CD14-positive monocyte (primary cell): Measurements from ENCODE around the gene YTHDC2. TPM values are rescaled to one million over a fixed set of nuclear protein-coding genes. Genes with fewer than 3 reads are reported as not detected.

Experiments used
- DNase-seq, 3 donors: peaks; one replicate each; pipeline ENCODE4 v3.0.0-alpha.2; 2011 to 2022
- H2AFZ ChIP-seq: 2 replicates; pipeline ENCODE4 v1.6.0; 2012; ENCODE audit warnings: mild to moderate bottlenecking, low read depth, low read length, inconsistent platforms; ENCODE audit not compliant: insufficient read depth, poor library complexity, severe bottlenecking
- H3K27ac ChIP-seq, 2 donors: 1 replicate in 1 of 2; 2 replicates in 1 of 2; pipeline ENCODE4 v1.5.1; 2012 to 2013; ENCODE audit warnings: low read length in 2 of 2, control low read depth in 1 of 2, inconsistent platforms in 1 of 2, low read depth in 1 of 2, mild to moderate bottlenecking in 1 of 2
- H3K27me3 ChIP-seq, 2 donors: one replicate each; pipeline versions ENCODE4 v1.6.0 to v1.6.1; 2011 to 2013; ENCODE audit warnings: low read length in 2 of 2; ENCODE audit not compliant: control insufficient read depth in 2 of 2, insufficient read depth in 2 of 2
- H3K36me3 ChIP-seq, 2 donors: replicated peaks in 1 of 2; 1 replicate in 1 of 2; 2 replicates in 1 of 2; pipeline versions ENCODE4 v1.5.1 to v1.6.1; 2012 to 2013; ENCODE audit warnings: low read length in 2 of 2, control low read depth in 1 of 2, inconsistent platforms in 1 of 2, mild to moderate bottlenecking in 1 of 2; ENCODE audit not compliant: insufficient read depth in 2 of 2, control insufficient read depth in 1 of 2
- H3K4me1 ChIP-seq, 2 donors: 1 replicate in 1 of 2; 2 replicates in 1 of 2; pipeline versions ENCODE4 v1.5.1 to v1.6.1; 2012 to 2013; ENCODE audit warnings: low read length in 2 of 2, control low read depth in 1 of 2, inconsistent platforms in 1 of 2, mild to moderate bottlenecking in 1 of 2, moderate library complexity in 1 of 2; ENCODE audit not compliant: insufficient read depth in 2 of 2, control insufficient read depth in 1 of 2
- H3K4me2 ChIP-seq: replicated peaks from 2 replicates; pipeline ENCODE3; 2012; ENCODE audit warnings: low read length, moderate library complexity, mild to moderate bottlenecking; ENCODE audit not compliant: poor library complexity, severe bottlenecking; ENCODE audit errors: extremely low read depth
- H3K4me3 ChIP-seq, 3 experiments: fragments of 200-600 bp in 1 of 3; sonication (generic) in 1 of 3; replicated peaks in 1 of 3; 1 replicate in 2 of 3; 2 replicates in 1 of 3; pipeline ENCODE4 v1.5.1; 2011 to 2013; ENCODE audit warnings: low read length in 3 of 3, mild to moderate bottlenecking in 3 of 3, control low read depth in 2 of 3, low read depth in 2 of 3, inconsistent platforms in 1 of 3, moderate library complexity in 1 of 3
- H3K79me2 ChIP-seq: 2 replicates; pipeline ENCODE4 v1.6.0; 2012; ENCODE audit warnings: mild to moderate bottlenecking, control low read depth, inconsistent platforms, low read length, moderate library complexity; ENCODE audit not compliant: insufficient read depth
- H3K9ac ChIP-seq: 2 replicates; pipeline ENCODE4 v1.6.0; 2017; ENCODE audit warnings: low read length, mild to moderate bottlenecking; ENCODE audit not compliant: insufficient read depth, poor library complexity, severe bottlenecking
- H3K9me3 ChIP-seq, 2 donors: replicated peaks in 1 of 2; 1 replicate in 1 of 2; 2 replicates in 1 of 2; pipeline versions ENCODE4 v1.5.1 to v1.6.1; 2012 to 2013; ENCODE audit warnings: low read length in 2 of 2, control low read depth in 1 of 2; ENCODE audit not compliant: control insufficient read depth in 1 of 2, insufficient read depth in 1 of 2
- H4K20me1 ChIP-seq: 2 replicates; pipeline ENCODE4 v1.6.0; 2012; ENCODE audit warnings: mild to moderate bottlenecking, low read length, control low read depth, moderate library complexity; ENCODE audit not compliant: insufficient read depth
- H3K27ac Mint-ChIP-seq, 7 donors: one replicate each; pipeline ENCODE4 v1.8.0; 2020; ENCODE audit warnings: mild to moderate bottlenecking in 7 of 7, mixed read lengths in 7 of 7, moderate library complexity in 6 of 7, inconsistent platforms in 2 of 7
- H3K27me3 Mint-ChIP-seq, 3 donors: one replicate each; pipeline ENCODE4 v1.8.0; 2021 to 2022; ENCODE audit warnings: low read depth in 3 of 3, mild to moderate bottlenecking in 3 of 3, mixed read lengths in 3 of 3, moderate library complexity in 3 of 3, inconsistent platforms in 1 of 3
- H3K36me3 Mint-ChIP-seq, 2 donors: one replicate each; pipeline ENCODE4 v1.8.0; 2020; ENCODE audit warnings: mixed read lengths in 2 of 2, inconsistent platforms in 1 of 2, mild to moderate bottlenecking in 1 of 2
- H3K4me1 Mint-ChIP-seq: one replicate; pipeline ENCODE4 v1.8.0; 2020; ENCODE audit warnings: mild to moderate bottlenecking, mixed read lengths
- H3K4me3 Mint-ChIP-seq, 2 donors: one replicate each; pipeline ENCODE4 v1.8.0; 2020; ENCODE audit warnings: mild to moderate bottlenecking in 2 of 2, mixed read lengths in 2 of 2, moderate library complexity in 1 of 2
- H3K9me3 Mint-ChIP-seq, 7 donors: one replicate each; pipeline ENCODE4 v1.8.0; 2020 to 2022; ENCODE audit warnings: mixed read lengths in 7 of 7, mild to moderate bottlenecking in 6 of 7, moderate library complexity in 6 of 7, inconsistent platforms in 2 of 7
- CTCF ChIP-seq: fragments of 200-600 bp; IDR thresholded peaks from one replicate; pipeline ENCODE4 v1.8.0; 2022; ENCODE audit warnings: antibody characterized with exemption, mild to moderate bottlenecking
- WGBS: methylation state at CpG from one replicate; pipeline ENCODE4 v1.1.5; 2013; ENCODE audit warnings: missing lambda C conversion rate; ENCODE audit not compliant: insufficient coverage; 5-methylcytosine and 5-hydroxymethylcytosine counted together
- intact Hi-C, 2 donors: fragments of 100-400 bp; cut with micrococcal nuclease; formaldehyde crosslinking; loops; one replicate each; pipeline versions ENCODE4 v1.15.0 to v1.15.1; 2023
- polyA plus RNA-seq, 3 donors: library from polyadenylated mRNA; depleted of rRNA in 1 of 3; unstranded in 2 of 3; stranded (reverse) in 1 of 3; fragments of 300-500 nt in 2 of 3; fragments of >200 nt in 1 of 3; fragmentation: Illumina TruSeq in 2 of 3; gene quantifications; 1 replicate in 2 of 3; 2 replicates in 1 of 3; pipeline ENCODE4 v1.2.3, GENCODE V29; 2012 to 2021

YTHDC2 gene
- polyA plus RNA-seq, 3 donors: 5.8 to 10.3 (median 10.3) TPM

- no peak overlapping the region for H3K4me3 ChIP-seq
- H3K9me3 ChIP-seq: no peaks in the 10 kb centered on the region
- H3K27ac ChIP-seq: no peak overlapping the region
- H3K4me1 ChIP-seq: no peaks in the 10 kb centered on the region
- H3K27me3 Mint-ChIP-seq: peaks cover 0 to 2% (median 0%) of the 10 kb centered on the region in 3 donors
- H3K4me2 ChIP-seq: no peak overlapping the region
- H3K27ac Mint-ChIP-seq: peak overlapping the region in 1 of 7 donors; percentile 57
- no peak for TF ChIP-seq CTCF
- no peaks in the 10 kb centered on the region for H4K20me1 ChIP-seq
- peaks cover 66 to 72% of the 10 kb centered on the region in 2 donors for H3K36me3 Mint-ChIP-seq
- WGBS: 100% methylated on average over 2 of the region's 3 CpGs
- H2AFZ ChIP-seq: no peak overlapping the region
- no peaks in the 10 kb centered on the region for H3K27me3 ChIP-seq
- no peak overlapping the region for H3K9ac ChIP-seq
- no peaks in the 10 kb centered on the region for H3K9me3 Mint-ChIP-seq
- H3K4me1 Mint-ChIP-seq: no peaks in the 10 kb centered on the region
- H3K36me3 ChIP-seq: peaks cover 37 to 88% of the 10 kb centered on the region in 2 donors
- no peaks in the 10 kb centered on the region for H3K79me2 ChIP-seq
- no peak for DNase-seq
- intact Hi-C loops: no loop called here
- no peak overlapping the region for H3K4me3 Mint-ChIP-seq
Observed at GRCh38 chr5:113546703-113547183, 33.2 kb downstream of the YTHDC2 start.

- no CpG with 5 or more reads among the region's 2 CpGs for WGBS
- H3K36me3 ChIP-seq: peaks cover 39 to 88% of the 10 kb centered on the region in 2 donors
Observed at GRCh38 chr5:113548396-113548795, 34.9 kb downstream of the YTHDC2 start.

More at GRCh38 chr5:113548396-113548795, 34.9 kb downstream of the YTHDC2 start:
- no peaks in the 10 kb centered on the region for H3K4me1 ChIP-seq
- no peaks in the 10 kb centered on the region for H3K27me3 ChIP-seq
- H3K79me2 ChIP-seq: no peaks in the 10 kb centered on the region
- Mint-ChIP-seq H3K27me3 (peaks cover 0 to 2% (median 0%) of the 10 kb centered on the region in 3 donors), H3K27ac (no peak overlapping the region), H3K4me1 (no peaks in the 10 kb centered on the region), H3K4me3 (no peak overlapping the region), H3K36me3 (peaks cover 69 to 76% of the 10 kb centered on the region in 2 donors), H3K9me3 (no peaks in the 10 kb centered on the region)
- no peaks in the 10 kb centered on the region for H4K20me1 ChIP-seq
- TF ChIP-seq CTCF: no peak
- H2AFZ ChIP-seq: no peak overlapping the region
- no peak overlapping the region for H3K27ac ChIP-seq
- no peaks in the 10 kb centered on the region for H3K9me3 ChIP-seq
- no peak for DNase-seq
- H3K4me3 ChIP-seq: no peak overlapping the region
- H3K4me2 ChIP-seq: no peak overlapping the region
- no peak overlapping the region for H3K9ac ChIP-seq
- intact Hi-C loops: no loop called here
